ENCODE data around the gene SUSD4. TPM values are rescaled to one million over a fixed set of nuclear protein-coding genes. Genes with fewer than 3 reads are reported as not detected.
A peak's percentile ranks its signal among the peaks of the same experiment; 100 is the strongest.

SUSD4 gene
- total RNA-seq, 1 donor from 2014 or later, result 0.12 TPM

GRCh38 chr1:223189525-223189902 is 174.5 kb downstream of the SUSD4 start:
- H3K4me3 ChIP-seq (ENCODE audit: low read depth, low read length), result no peak overlapping the region
- TF ChIP-seq CTCF (conservative IDR thresholded peaks at IDR 0.05; ENCODE audit: low read depth, low read length), result no peak
- DNase-seq (ENCODE audit: low read depth), result no peak

- no peak for TF ChIP-seq CTCF (conservative IDR thresholded peaks at IDR 0.05; ENCODE audit: low read depth, low read length)
- H3K4me3 ChIP-seq (ENCODE audit: low read depth, low read length), result no peak overlapping the region
- DNase-seq (ENCODE audit: low read depth), result no peak
Measured at GRCh38 chr1:223188618-223189356, 175.2 kb downstream of the SUSD4 start.

- H3K4me3 ChIP-seq (ENCODE audit: low read depth, low read length), result no peak overlapping the region
- TF ChIP-seq CTCF (conservative IDR thresholded peaks at IDR 0.05; ENCODE audit: low read depth, low read length), result no peak
Measured at GRCh38 chr1:223186800-223187199, 177.2 kb downstream of the SUSD4 start.

GRCh38 chr1:223183268-223183862 is 180.6 kb downstream of the SUSD4 start:
- no peak overlapping the region for H3K4me3 ChIP-seq (ENCODE audit: low read depth, low read length)
- no peak for TF ChIP-seq CTCF (conservative IDR thresholded peaks at IDR 0.05; ENCODE audit: low read depth, low read length)
- DNase-seq (ENCODE audit: low read depth), result no peak

More at GRCh38 chr1:223186800-223187199, 177.2 kb downstream of the SUSD4 start:
- no peak for DNase-seq (ENCODE audit: low read depth)

- no peak for TF ChIP-seq CTCF (conservative IDR thresholded peaks at IDR 0.05; ENCODE audit: low read depth, low read length)
- H3K4me3 ChIP-seq (ENCODE audit: low read depth, low read length), result no peak overlapping the region
- DNase-seq (ENCODE audit: low read depth), result peak; percentile 56
Measured at GRCh38 chr1:223180731-223181321, 183.2 kb downstream of the SUSD4 start.

GRCh38 chr1:223179786-223180185 is 184.2 kb downstream of the SUSD4 start:
- no peak for DNase-seq (ENCODE audit: low read depth)
- no peak overlapping the region for H3K4me3 ChIP-seq (ENCODE audit: low read depth, low read length)
- no peak for TF ChIP-seq CTCF (conservative IDR thresholded peaks at IDR 0.05; ENCODE audit: low read depth, low read length)

Data from epithelial cell of proximal tubule (primary cell).